Left colon (tissue), 2 donors: ENCODE data around the gene PHLPP2. TPM values are rescaled to one million over a fixed set of nuclear protein-coding genes. Genes with fewer than 3 reads are reported as not detected.
"Not testable (repeated sequence)": the region's sequence is repeated elsewhere in the genome, so short reads cannot be mapped to it uniquely, and the experiment has no call there.

ENCODE experiments used
- ATAC-seq: fragments of 200-7000 bp; cut with Tn5 transposase; one replicate; pipeline ENCODE4 v1.9.1; 2020; ENCODE audit warnings: mild to moderate bottlenecking, moderate library complexity
- DNase-seq, 2 donors: peaks; one replicate each; pipeline ENCODE4 v3.0.0-alpha.2; 2020
- intact Hi-C, 2 donors: fragments of 100-400 bp; cut with DNase I in 1 of 2; cut with micrococcal nuclease in 1 of 2; formaldehyde crosslinking; loops; one replicate each; pipeline versions ENCODE4 v1.11.2 to v1.14.0; 2022; cut with DNase I, micrococcal nuclease
- total RNA-seq, 2 donors: library from RNA; stranded (reverse); fragmentation: NEBNext Ultra II Directional; extraction: Animal tissue kit (Norgen Biotek cat#: 25700); gene quantifications; one replicate each; pipeline ENCODE4 v1.2.1, GENCODE V29; 2021
- donor health status: DM: no; HTN: no; CAD: no.
- donor health status: DM: yes; HTN: yes; CAD: no.

The PHLPP2 gene
- total RNA-seq, 2 donors from 2014 or later: 40.1 to 78.5 TPM

GRCh38 chr16:71628810-71629209 lies 95.7 kb downstream of the PHLPP2 start:
- no peak for DNase-seq
- intact Hi-C loops: loop anchor here in 1 of 2 donors (10.0 kb wide), 1 partner anchor 64 kb away; no protein-coding TSS in a partner anchor
- no peak for ATAC-seq

GRCh38 chr16:71627731-71628181 lies 96.7 kb downstream of the PHLPP2 start:
- intact Hi-C loops: loop anchor here in 1 of 2 donors (10.0 kb wide), 1 partner anchor 63 kb away; no protein-coding TSS in a partner anchor
- DNase-seq: peak; percentile 38 to 57
- peak; percentile 53 for ATAC-seq

- peak; percentile 87 to 92 for DNase-seq
- intact Hi-C loops: loop anchor here in 1 of 2 donors (10.0 kb wide), 1 partner anchor 62 kb away; no protein-coding TSS in a partner anchor
- peak; percentile 87 for ATAC-seq
Observed at GRCh38 chr16:71626858-71627213, 97.7 kb downstream of the PHLPP2 start.

GRCh38 chr16:71626018-71626857 lies 98.3 kb downstream of the PHLPP2 start, which contains the start of gene MARVELD3:
Gene MARVELD3, plus strand, starts transcription at chr16:71626184. Its CDS starts 46 bp downstream, at chr16:71626230.
- DNase-seq: peak; percentile 85 to 93
- intact Hi-C loops: loop anchor here in 1 of 2 donors (10.0 kb wide), 1 partner anchor 61 kb away; no protein-coding TSS in a partner anchor
- ATAC-seq: peak; percentile 57

GRCh38 chr16:71625113-71625850 lies 99.2 kb downstream of the PHLPP2 start:
- ATAC-seq (no peak), DNase-seq (no peak)
- intact Hi-C loops: loop anchor here in 1 of 2 donors (10.0 kb wide), 1 partner anchor 60 kb away; no protein-coding TSS in a partner anchor

- ATAC-seq (no peak), DNase-seq (no peak)
- intact Hi-C loops: loop anchor here in 1 of 2 donors (10.0 kb wide), 1 partner anchor 59 kb away; no protein-coding TSS in a partner anchor
Observed at GRCh38 chr16:71623597-71623996, 100.9 kb downstream of the PHLPP2 start.

- intact Hi-C loops: loop anchor here in 1 of 2 donors (10.0 kb wide), 1 partner anchor 57 kb away; no protein-coding TSS in a partner anchor
- no peak for DNase-seq
- no peak for ATAC-seq
Observed at GRCh38 chr16:71622088-71622487, 102.4 kb downstream of the PHLPP2 start.

GRCh38 chr16:71618429-71618828 lies 106.1 kb downstream of the PHLPP2 start:
- no peak for ATAC-seq
- intact Hi-C loops: no loop called here
- DNase-seq: no peak

- DNase-seq, intact Hi-C loops, ATAC-seq: not testable (repeated sequence)
Observed at GRCh38 chr16:71614956-71615355, 109.5 kb downstream of the PHLPP2 start.

GRCh38 chr16:71610936-71611871 lies 113.3 kb downstream of the PHLPP2 start:
- peak; percentile 95 for ATAC-seq
- peak; percentile 46 to 82 for DNase-seq
- intact Hi-C loops: no loop called here

- intact Hi-C loops: no loop called here
- DNase-seq: no peak
- ATAC-seq: no peak
Observed at GRCh38 chr16:71610447-71610846, 114.1 kb downstream of the PHLPP2 start.

- intact Hi-C loops: no loop called here
- ATAC-seq (no peak), DNase-seq (no peak)
Observed at GRCh38 chr16:71609066-71609465, 115.4 kb downstream of the PHLPP2 start.

GRCh38 chr16:71600822-71601221 lies 123.7 kb downstream of the PHLPP2 start:
- intact Hi-C loops: no loop called here
- DNase-seq: no peak
- ATAC-seq: peak; percentile 30

GRCh38 chr16:71598426-71598825 lies 126.1 kb downstream of the PHLPP2 start:
- DNase-seq, intact Hi-C loops, ATAC-seq: not testable (repeated sequence)

GRCh38 chr16:71595340-71595826 lies 129.1 kb downstream of the PHLPP2 start:
- ATAC-seq, DNase-seq, intact Hi-C loops: not testable (repeated sequence)
